Measurements from ENCODE around the gene PTPRT. TPM values are rescaled to one million over a fixed set of nuclear protein-coding genes. Genes with fewer than 3 reads are reported as not detected.

The PTPRT gene
- total and polyA plus RNA-seq, 10 of the 15 experiments (the other 5 are each of a cell fraction or from before 2014, with no cell fraction given): not detected

DNA sequence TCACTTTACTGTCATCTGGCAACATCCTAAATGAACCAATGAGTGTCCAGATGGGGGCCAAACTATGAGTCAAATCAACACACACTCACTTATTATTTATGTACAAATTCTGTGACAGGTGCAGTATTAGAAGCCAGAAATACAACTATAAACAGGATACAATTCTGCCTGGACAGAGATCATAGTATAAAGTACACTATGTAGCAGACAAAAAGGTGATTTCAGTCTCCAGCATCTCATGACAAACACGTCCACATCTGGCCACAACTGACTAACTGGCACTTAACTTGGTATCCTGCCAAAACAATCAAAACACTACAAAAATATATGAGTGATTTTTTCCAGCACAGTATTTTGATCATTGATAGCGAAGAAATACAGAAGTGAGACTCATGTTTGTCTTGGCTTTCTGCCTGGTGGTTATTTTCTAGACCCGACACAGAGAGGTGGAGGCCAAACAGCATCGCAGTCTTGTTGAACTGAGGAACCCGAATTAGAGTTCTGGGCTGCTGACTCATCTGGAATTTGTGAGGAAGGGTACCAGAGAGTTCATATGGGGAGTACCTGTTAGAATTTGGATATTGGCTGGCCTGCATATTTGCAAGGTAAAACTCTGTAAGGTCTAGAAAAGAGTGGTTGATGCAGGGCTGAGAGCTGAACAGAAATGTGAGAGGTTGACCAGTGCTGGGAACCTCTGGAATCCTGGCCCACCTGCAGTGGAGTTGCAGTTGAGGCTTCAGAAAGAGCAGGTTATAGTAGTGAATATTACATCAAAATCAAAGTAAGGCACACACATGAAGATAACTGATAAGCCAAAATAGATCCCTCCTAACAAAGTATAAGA is 475.2 kb downstream of the PTPRT start:
- H3K27ac ChIP-seq (ENCODE audit: control insufficient read depth, insufficient read depth): no peak overlapping the region
- no peaks in the 10 kb centered on the region; the same call in 2 of the 3 replicates for H3K9me3 ChIP-seq (replicated peaks; ENCODE audit: control insufficient read depth, insufficient read depth, low read length)
- SMC1A ChIA-PET (ENCODE audit: uncharacterized antibody, unreplicated experiment): interaction anchor here (0.6 kb wide), 1 partner anchor 126 kb away, joined by 3 read pairs; no protein-coding TSS in a partner anchor
- H3K4me3 ChIP-seq: no peak overlapping the region
- WGBS (ENCODE audit: insufficient coverage, insufficient replicate concordance, low lambda C conversion rate, missing lambda C conversion rate): 34% methylated on average over 5 of the region's 5 CpGs
- intact Hi-C loops (cut with micrococcal nuclease; ENCODE audit: unreplicated experiment) (no loop called here), in situ Hi-C loops (cut with MboI) (no loop called here)
- H3K9ac ChIP-seq (ENCODE audit: control insufficient read depth, insufficient read depth, low read length): no peak overlapping the region
- no peaks in the 10 kb centered on the region for H3K27me3 ChIP-seq (replicated peaks in 1 of 2; ENCODE audit: control insufficient read depth in 2 of 2, insufficient read depth in 2 of 2, low read length in 1 of 2)
- POLR2A ChIA-PET: no interaction called here
- no peaks in the 10 kb centered on the region for H3K4me1 ChIP-seq (ENCODE audit: control insufficient read depth, insufficient read depth, low read length)
- no peaks in the 10 kb centered on the region for H3K36me3 ChIP-seq (ENCODE audit: control insufficient read depth in 2 of 2, insufficient read depth in 2 of 2, low read length in 1 of 2)
- ATAC-seq (no peak), FAIRE-seq (no peak), DNase-seq (ENCODE audit: low read depth, low spot score) (no peak)
- CTCF ChIA-PET: interaction anchor here (0.7 kb wide), 1 partner anchor 735 kb away, joined by 3 read pairs; no protein-coding TSS in a partner anchor
- H3K4me2 ChIP-seq (ENCODE audit: control insufficient read depth, insufficient read depth): no peak overlapping the region
- BruUV-seq (replicated peaks): no TSS peak
- H3K79me2 ChIP-seq (ENCODE audit: control insufficient read depth, insufficient read depth, low read length): no peaks in the 10 kb centered on the region
- no peak overlapping the region for H2AFZ ChIP-seq (ENCODE audit: control insufficient read depth, low read depth, low read length)
- no peaks in the 10 kb centered on the region for H4K20me1 ChIP-seq (ENCODE audit: control insufficient read depth, insufficient read depth)
- no peak for TF ChIP-seq MYC (IDR thresholded peaks at IDR 0.05; ENCODE audit: insufficient read depth, insufficient read length, insufficient replicate concordance, low read length, severe bottlenecking)
- no peak for TF ChIP-seq RFX5 (IDR thresholded peaks at IDR 0.05; ENCODE audit: low read depth, low read length)
- TF ChIP-seq, protein P1, sequence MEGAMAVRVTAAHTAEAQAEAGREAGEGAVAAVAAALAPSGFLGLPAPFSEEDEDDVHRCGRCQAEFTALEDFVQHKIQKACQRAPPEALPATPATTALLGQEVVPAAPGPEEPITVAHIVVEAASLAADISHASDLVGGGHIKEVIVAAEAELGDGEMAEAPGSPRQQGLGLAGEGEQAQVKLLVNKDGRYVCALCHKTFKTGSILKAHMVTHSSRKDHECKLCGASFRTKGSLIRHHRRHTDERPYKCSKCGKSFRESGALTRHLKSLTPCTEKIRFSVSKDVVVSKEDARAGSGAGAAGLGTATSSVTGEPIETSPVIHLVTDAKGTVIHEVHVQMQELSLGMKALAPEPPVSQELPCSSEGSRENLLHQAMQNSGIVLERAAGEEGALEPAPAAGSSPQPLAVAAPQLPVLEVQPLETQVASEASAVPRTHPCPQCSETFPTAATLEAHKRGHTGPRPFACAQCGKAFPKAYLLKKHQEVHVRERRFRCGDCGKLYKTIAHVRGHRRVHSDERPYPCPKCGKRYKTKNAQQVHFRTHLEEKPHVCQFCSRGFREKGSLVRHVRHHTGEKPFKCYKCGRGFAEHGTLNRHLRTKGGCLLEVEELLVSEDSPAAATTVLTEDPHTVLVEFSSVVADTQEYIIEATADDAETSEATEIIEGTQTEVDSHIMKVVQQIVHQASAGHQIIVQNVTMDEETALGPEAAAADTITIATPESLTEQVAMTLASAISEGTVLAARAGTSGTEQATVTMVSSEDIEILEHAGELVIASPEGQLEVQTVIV (IDR thresholded peaks at IDR 0.05; ENCODE audit: borderline replicate concordance, partially characterized antibody): no peak
- TF ChIP-seq, protein P2, sequence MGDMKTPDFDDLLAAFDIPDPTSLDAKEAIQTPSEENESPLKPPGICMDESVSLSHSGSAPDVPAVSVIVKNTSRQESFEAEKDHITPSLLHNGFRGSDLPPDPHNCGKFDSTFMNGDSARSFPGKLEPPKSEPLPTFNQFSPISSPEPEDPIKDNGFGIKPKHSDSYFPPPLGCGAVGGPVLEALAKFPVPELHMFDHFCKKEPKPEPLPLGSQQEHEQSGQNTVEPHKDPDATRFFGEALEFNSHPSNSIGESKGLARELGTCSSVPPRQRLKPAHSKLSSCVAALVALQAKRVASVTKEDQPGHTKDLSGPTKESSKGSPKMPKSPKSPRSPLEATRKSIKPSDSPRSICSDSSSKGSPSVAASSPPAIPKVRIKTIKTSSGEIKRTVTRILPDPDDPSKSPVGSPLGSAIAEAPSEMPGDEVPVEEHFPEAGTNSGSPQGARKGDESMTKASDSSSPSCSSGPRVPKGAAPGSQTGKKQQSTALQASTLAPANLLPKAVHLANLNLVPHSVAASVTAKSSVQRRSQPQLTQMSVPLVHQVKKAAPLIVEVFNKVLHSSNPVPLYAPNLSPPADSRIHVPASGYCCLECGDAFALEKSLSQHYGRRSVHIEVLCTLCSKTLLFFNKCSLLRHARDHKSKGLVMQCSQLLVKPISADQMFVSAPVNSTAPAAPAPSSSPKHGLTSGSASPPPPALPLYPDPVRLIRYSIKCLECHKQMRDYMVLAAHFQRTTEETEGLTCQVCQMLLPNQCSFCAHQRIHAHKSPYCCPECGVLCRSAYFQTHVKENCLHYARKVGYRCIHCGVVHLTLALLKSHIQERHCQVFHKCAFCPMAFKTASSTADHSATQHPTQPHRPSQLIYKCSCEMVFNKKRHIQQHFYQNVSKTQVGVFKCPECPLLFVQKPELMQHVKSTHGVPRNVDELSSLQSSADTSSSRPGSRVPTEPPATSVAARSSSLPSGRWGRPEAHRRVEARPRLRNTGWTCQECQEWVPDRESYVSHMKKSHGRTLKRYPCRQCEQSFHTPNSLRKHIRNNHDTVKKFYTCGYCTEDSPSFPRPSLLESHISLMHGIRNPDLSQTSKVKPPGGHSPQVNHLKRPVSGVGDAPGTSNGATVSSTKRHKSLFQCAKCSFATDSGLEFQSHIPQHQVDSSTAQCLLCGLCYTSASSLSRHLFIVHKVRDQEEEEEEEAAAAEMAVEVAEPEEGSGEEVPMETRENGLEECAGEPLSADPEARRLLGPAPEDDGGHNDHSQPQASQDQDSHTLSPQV (IDR thresholded peaks at IDR 0.05): no peak
- TF ChIP-seq RUNX3 (IDR thresholded peaks at IDR 0.05; ENCODE audit: low read length): no peak
- TF ChIP-seq CBX3 (IDR thresholded peaks at IDR 0.05; ENCODE audit: borderline replicate concordance, low read depth): no peak
- TF ChIP-seq IKZF2 (IDR thresholded peaks at IDR 0.05): no peak
- no peak for TF ChIP-seq RBBP5 (conservative IDR thresholded peaks at IDR 0.05)
- TF ChIP-seq, protein P3, sequence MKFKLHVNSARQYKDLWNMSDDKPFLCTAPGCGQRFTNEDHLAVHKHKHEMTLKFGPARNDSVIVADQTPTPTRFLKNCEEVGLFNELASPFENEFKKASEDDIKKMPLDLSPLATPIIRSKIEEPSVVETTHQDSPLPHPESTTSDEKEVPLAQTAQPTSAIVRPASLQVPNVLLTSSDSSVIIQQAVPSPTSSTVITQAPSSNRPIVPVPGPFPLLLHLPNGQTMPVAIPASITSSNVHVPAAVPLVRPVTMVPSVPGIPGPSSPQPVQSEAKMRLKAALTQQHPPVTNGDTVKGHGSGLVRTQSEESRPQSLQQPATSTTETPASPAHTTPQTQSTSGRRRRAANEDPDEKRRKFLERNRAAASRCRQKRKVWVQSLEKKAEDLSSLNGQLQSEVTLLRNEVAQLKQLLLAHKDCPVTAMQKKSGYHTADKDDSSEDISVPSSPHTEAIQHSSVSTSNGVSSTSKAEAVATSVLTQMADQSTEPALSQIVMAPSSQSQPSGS (IDR thresholded peaks at IDR 0.05; ENCODE audit: low read length): no peak
- no peak for TF ChIP-seq YY1 (IDR thresholded peaks at IDR 0.05; ENCODE audit: low read depth, low read length)
- no peak for TF ChIP-seq ZNF207 (IDR thresholded peaks at IDR 0.05; ENCODE audit: borderline replicate concordance)
- no peak for TF ChIP-seq GATAD2B (conservative IDR thresholded peaks at IDR 0.05; ENCODE audit: low read depth)
- no peak for TF ChIP-seq ETV6 (conservative IDR thresholded peaks at IDR 0.05 in 1 of 2, IDR thresholded peaks at IDR 0.05 in 1 of 2; ENCODE audit: borderline replicate concordance in 1 of 2, low read depth in 1 of 2)
- RAD21 ChIA-PET (ENCODE audit: unreplicated experiment): no interaction called here
